ENCODE results near the gene RUBCNL. TPM values are rescaled to one million over a fixed set of nuclear protein-coding genes. Genes with fewer than 3 reads are reported as not detected.

The RUBCNL gene
- total RNA-seq, 2 donors from 2014 or later = 25.6 to 29.1 TPM

- DNase-seq = no peak
- Histone ChIP-seq H3K36me3 (no peaks in the 10 kb centered on the region), H3K4me3 (no peak overlapping the region), H3K27ac (no peak overlapping the region), H3K9ac (ENCODE audit: low read depth in 2 of 2, low read length in 2 of 2) (no peak overlapping the region), H3K4me1 (no peaks in the 10 kb centered on the region), H3K9me3 (no peaks in the 10 kb centered on the region), H3K27me3 (no peaks in the 10 kb centered on the region)
- TF ChIP-seq, protein P1, sequence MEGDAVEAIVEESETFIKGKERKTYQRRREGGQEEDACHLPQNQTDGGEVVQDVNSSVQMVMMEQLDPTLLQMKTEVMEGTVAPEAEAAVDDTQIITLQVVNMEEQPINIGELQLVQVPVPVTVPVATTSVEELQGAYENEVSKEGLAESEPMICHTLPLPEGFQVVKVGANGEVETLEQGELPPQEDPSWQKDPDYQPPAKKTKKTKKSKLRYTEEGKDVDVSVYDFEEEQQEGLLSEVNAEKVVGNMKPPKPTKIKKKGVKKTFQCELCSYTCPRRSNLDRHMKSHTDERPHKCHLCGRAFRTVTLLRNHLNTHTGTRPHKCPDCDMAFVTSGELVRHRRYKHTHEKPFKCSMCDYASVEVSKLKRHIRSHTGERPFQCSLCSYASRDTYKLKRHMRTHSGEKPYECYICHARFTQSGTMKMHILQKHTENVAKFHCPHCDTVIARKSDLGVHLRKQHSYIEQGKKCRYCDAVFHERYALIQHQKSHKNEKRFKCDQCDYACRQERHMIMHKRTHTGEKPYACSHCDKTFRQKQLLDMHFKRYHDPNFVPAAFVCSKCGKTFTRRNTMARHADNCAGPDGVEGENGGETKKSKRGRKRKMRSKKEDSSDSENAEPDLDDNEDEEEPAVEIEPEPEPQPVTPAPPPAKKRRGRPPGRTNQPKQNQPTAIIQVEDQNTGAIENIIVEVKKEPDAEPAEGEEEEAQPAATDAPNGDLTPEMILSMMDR (IDR thresholded peaks at IDR 0.05) = no peak
- intact Hi-C loops (cut with DNase I) = no loop called here
Measured at GRCh38 chr13:46332772-46333171, 54.3 kb downstream of the RUBCNL start.

GRCh38 chr13:46329624-46330023 lies 57.4 kb downstream of the RUBCNL start:
- intact Hi-C loops (cut with DNase I) = no loop called here
- Histone ChIP-seq H3K27me3 (no peaks in the 10 kb centered on the region), H3K27ac (no peak overlapping the region), H3K36me3 (no peaks in the 10 kb centered on the region), H3K4me3 (no peak overlapping the region), H3K9me3 (no peaks in the 10 kb centered on the region), H3K9ac (ENCODE audit: low read depth in 2 of 2, low read length in 2 of 2) (no peak overlapping the region), H3K4me1 (no peaks in the 10 kb centered on the region)
- no peak for DNase-seq
- TF ChIP-seq, protein P1 (IDR thresholded peaks at IDR 0.05) = no peak

GRCh38 chr13:46327246-46327645 lies 59.8 kb downstream of the RUBCNL start:
- TF ChIP-seq, protein P1 (IDR thresholded peaks at IDR 0.05) = no peak
- no peak for DNase-seq
- Histone ChIP-seq H3K27ac (no peak overlapping the region), H3K4me1 (no peaks in the 10 kb centered on the region), H3K4me3 (no peak overlapping the region), H3K9ac (ENCODE audit: low read depth in 2 of 2, low read length in 2 of 2) (no peak overlapping the region), H3K27me3 (no peaks in the 10 kb centered on the region), H3K9me3 (no peaks in the 10 kb centered on the region), H3K36me3 (no peaks in the 10 kb centered on the region)
- intact Hi-C loops (cut with DNase I) = no loop called here

DNA sequence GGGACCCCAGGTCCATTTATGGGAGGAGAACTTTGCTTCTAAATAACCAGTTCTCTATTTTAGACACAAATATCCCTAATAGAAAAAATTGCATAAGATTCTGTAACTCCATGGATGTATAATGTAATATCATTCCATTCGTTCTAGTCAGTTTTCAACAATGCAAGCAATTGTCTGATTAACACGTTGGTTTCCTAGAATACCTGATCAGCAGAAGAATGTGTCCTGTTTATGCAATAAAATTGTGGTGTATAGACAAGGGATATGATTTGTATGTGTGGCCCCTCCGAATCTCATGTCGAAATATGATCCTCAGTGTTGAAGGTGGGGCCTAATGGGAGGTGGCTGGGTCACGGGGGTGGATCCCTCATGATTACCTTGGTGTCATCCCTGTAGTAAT lies 62.1 kb downstream of the RUBCNL start:
- H3K27ac ChIP-seq = no peak overlapping the region
- TF ChIP-seq, protein P1 (IDR thresholded peaks at IDR 0.05) = no peak
- intact Hi-C loops (cut with DNase I) = no loop called here
- no peak for DNase-seq
- no peak overlapping the region for H3K9ac ChIP-seq (ENCODE audit: low read depth in 2 of 2, low read length in 2 of 2)
- H3K36me3 ChIP-seq = no peaks in the 10 kb centered on the region
- H3K9me3 ChIP-seq = no peaks in the 10 kb centered on the region
- no peaks in the 10 kb centered on the region for H3K4me1 ChIP-seq
- no peak overlapping the region for H3K4me3 ChIP-seq
- H3K27me3 ChIP-seq = no peaks in the 10 kb centered on the region

GRCh38 chr13:46321494-46322225 lies 65.4 kb downstream of the RUBCNL start:
- Histone ChIP-seq H3K4me1 (no peaks in the 10 kb centered on the region), H3K36me3 (no peaks in the 10 kb centered on the region), H3K9me3 (no peaks in the 10 kb centered on the region), H3K27ac (no peak overlapping the region), H3K9ac (ENCODE audit: low read depth in 2 of 2, low read length in 2 of 2) (no peak overlapping the region), H3K4me3 (no peak overlapping the region), H3K27me3 (no peaks in the 10 kb centered on the region)
- peak; percentile 27 for DNase-seq
- intact Hi-C loops (cut with DNase I) = no loop called here
- TF ChIP-seq, protein P1 (IDR thresholded peaks at IDR 0.05) = peak; percentile 43
